GM12865 (cell line): ENCODE measurements around the gene TUBB8.

Source experiments
- DNase-seq: peaks from one replicate; pipeline ENCODE4 v3.0.0; 2010; ENCODE audit warnings: low read depth
- H3K4me3 ChIP-seq: 2 replicates; pipeline ENCODE4 v1.5.1; 2011; ENCODE audit warnings: mild to moderate bottlenecking, low read depth, low read length, control low read depth
- CTCF ChIP-seq: IDR thresholded peaks from 2 replicates; pipeline ENCODE4 v1.5.1; 2011; ENCODE audit warnings: low read length, control low read depth, low read depth, inconsistent platforms; ENCODE audit not compliant: insufficient read depth; ENCODE audit errors: missing control alignments

TUBB8 gene

GRCh38 chr10:90161-90560, 41.1 kb upstream of the TUBB8 start:
- no peak overlapping the region for H3K4me3 ChIP-seq
- TF ChIP-seq CTCF, result no peak
- no peak for DNase-seq

GRCh38 chr10:89248-89647, 40.2 kb upstream of the TUBB8 start:
- no peak for TF ChIP-seq CTCF
- no peak overlapping the region for H3K4me3 ChIP-seq
- no peak for DNase-seq

- DNase-seq, result no peak
- no peak overlapping the region for H3K4me3 ChIP-seq
- TF ChIP-seq CTCF, result no peak
Observed at GRCh38 chr10:88253-88652, 39.2 kb upstream of the TUBB8 start.

GRCh38 chr10:87177-88080, 38.3 kb upstream of the TUBB8 start:
- no peak overlapping the region for H3K4me3 ChIP-seq
- TF ChIP-seq CTCF, result no peak
- DNase-seq, result no peak

- no peak for DNase-seq
- TF ChIP-seq CTCF, result no peak
- no peak overlapping the region for H3K4me3 ChIP-seq
Observed at GRCh38 chr10:86031-86430, 36.9 kb upstream of the TUBB8 start.

GRCh38 chr10:85044-85443, 35.9 kb upstream of the TUBB8 start:
- DNase-seq, result no peak
- no peak for TF ChIP-seq CTCF
- H3K4me3 ChIP-seq, result no peak overlapping the region

GRCh38 chr10:83930-84530, 34.9 kb upstream of the TUBB8 start:
- no peak overlapping the region for H3K4me3 ChIP-seq
- no peak for TF ChIP-seq CTCF
- DNase-seq, result no peak
